AG04449 (cell line): Measurements from ENCODE around the gene IFNG.
"Not testable (repeated sequence)": the region's sequence is repeated elsewhere in the genome, so short reads cannot be mapped to it uniquely, and the experiment has no call there.

ENCODE experiments used
- CTCF ChIA-PET: fragments of 350-600 bp; formaldehyde crosslinking; extraction: SDS; loops from one replicate; lab custom pipeline; 2021; ENCODE audit warnings: antibody characterized with exemption; lab: Yijun Ruan, JAX
- POLR2A ChIA-PET: fragments of 400-600, 350-600 bp; formaldehyde crosslinking; extraction: SDS; loops from one replicate; lab custom pipeline; 2020; ENCODE audit warnings: antibody characterized with exemption, inconsistent platforms; lab: Yijun Ruan, JAX
- DNase-seq: peaks from one replicate; pipeline ENCODE4 v3.0.0-alpha.2; 2010; ENCODE audit warnings: low read depth, low spot score
- H3K4me3 ChIP-seq: 2 replicates; pipeline ENCODE4 v1.5.1; 2011; ENCODE audit warnings: low read depth, mild to moderate bottlenecking, control low read depth, low read length
- CTCF ChIP-seq: IDR thresholded peaks from one replicate; pipeline ENCODE4 v1.5.1; 2011; ENCODE audit warnings: mild to moderate bottlenecking, moderate library complexity, low read length, control low read depth, inconsistent platforms; ENCODE audit not compliant: insufficient read depth; ENCODE audit errors: missing control alignments

The IFNG gene

GRCh38 chr12:68159681-68160304 lies at the start of gene IFNG:
TSS of gene IFNG (minus strand) at chr12:68159740. CDS start at chr12:68159615, 125 bp downstream.
- no peak for DNase-seq
- ChIA-PET CTCF (interaction anchor here (2.2 kb wide), 1 partner anchor 13 kb away, joined by 5 read pairs; no protein-coding TSS in a partner anchor), POLR2A (no interaction called here)
- H3K4me3 ChIP-seq: no peak within 1 kb of the TSS
- TF ChIP-seq CTCF: no peak

GRCh38 chr12:68209048-68209728 lies 49.6 kb upstream of the IFNG start:
- POLR2A ChIA-PET, CTCF ChIA-PET, DNase-seq, H3K4me3 ChIP-seq: not testable (repeated sequence)

- TF ChIP-seq CTCF: no peak
- no peak for DNase-seq
- CTCF ChIA-PET: interaction anchor here (1.0 kb wide), 1 partner anchor 16 kb away, joined by 3 read pairs; no protein-coding TSS in a partner anchor
- POLR2A ChIA-PET: no interaction called here
- no peak overlapping the region for H3K4me3 ChIP-seq
These were observed 47.7 kb upstream of the IFNG start for GRCh38 chr12:68207276-68207675.

- H3K4me3 ChIP-seq: no peak overlapping the region
- DNase-seq: no peak
- ChIA-PET CTCF (no interaction called here), POLR2A (no interaction called here)
- no peak for TF ChIP-seq CTCF
These were observed 46.9 kb upstream of the IFNG start for GRCh38 chr12:68206446-68206845.

GRCh38 chr12:68203460-68203875 lies 43.9 kb upstream of the IFNG start:
- CTCF ChIA-PET: no interaction called here
- H3K4me3 ChIP-seq: no peak overlapping the region
- POLR2A ChIA-PET: no interaction called here
- no peak for DNase-seq
- no peak for TF ChIP-seq CTCF

- no peak for TF ChIP-seq CTCF
- POLR2A ChIA-PET: no interaction called here
- no peak for DNase-seq
- CTCF ChIA-PET: no interaction called here
- H3K4me3 ChIP-seq: no peak overlapping the region
These were observed 41.3 kb upstream of the IFNG start for GRCh38 chr12:68200854-68201253.
